ENCODE data around the gene TMEM208.

DNA sequence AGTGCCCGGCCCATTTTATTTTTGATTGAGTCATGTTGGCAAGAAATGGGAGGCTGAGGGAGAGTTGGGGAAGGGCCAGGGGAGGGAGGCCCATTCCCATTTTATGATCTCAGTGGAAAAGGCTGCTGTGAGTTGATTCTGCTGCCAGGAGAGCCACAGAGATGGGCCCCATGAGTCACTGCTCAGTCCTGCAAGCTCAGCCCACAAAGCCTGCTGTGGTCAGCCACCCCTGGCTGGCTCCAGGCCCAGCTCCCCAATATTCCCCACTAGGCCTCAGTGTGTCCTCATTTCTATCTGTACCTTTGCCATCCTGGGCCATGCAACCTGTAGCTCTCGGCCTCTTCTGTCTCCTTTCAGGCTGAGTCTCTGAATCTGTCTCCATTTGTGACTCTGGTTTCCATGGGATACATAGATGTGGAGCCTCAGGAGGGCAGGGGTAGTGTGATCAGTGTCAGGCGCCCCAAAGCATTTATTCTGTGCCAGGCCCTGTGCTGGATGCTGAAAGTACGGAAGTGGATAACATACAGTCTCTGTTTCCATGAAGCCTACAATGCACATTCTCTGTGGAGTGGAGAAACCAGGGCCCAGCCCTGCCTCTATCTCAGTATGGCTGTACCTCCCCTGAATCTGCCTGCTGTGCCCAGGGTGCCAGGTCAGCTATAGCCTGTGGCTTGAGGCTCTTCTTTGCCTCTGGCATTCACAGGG is 50.5 kb downstream of the TMEM208 start:
- TF ChIP-seq, protein P1, sequence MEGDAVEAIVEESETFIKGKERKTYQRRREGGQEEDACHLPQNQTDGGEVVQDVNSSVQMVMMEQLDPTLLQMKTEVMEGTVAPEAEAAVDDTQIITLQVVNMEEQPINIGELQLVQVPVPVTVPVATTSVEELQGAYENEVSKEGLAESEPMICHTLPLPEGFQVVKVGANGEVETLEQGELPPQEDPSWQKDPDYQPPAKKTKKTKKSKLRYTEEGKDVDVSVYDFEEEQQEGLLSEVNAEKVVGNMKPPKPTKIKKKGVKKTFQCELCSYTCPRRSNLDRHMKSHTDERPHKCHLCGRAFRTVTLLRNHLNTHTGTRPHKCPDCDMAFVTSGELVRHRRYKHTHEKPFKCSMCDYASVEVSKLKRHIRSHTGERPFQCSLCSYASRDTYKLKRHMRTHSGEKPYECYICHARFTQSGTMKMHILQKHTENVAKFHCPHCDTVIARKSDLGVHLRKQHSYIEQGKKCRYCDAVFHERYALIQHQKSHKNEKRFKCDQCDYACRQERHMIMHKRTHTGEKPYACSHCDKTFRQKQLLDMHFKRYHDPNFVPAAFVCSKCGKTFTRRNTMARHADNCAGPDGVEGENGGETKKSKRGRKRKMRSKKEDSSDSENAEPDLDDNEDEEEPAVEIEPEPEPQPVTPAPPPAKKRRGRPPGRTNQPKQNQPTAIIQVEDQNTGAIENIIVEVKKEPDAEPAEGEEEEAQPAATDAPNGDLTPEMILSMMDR (IDR thresholded peaks at IDR 0.05), result no peak
- TF ChIP-seq EP300 (IDR thresholded peaks at IDR 0.05) (no peak), POLR2A (IDR thresholded peaks at IDR 0.05) (no peak)
